GM21381 (cell line): ENCODE data around the gene RIPPLY3.
A peak's percentile ranks its signal among the peaks of the same experiment; 100 is the strongest.
"Not testable (repeated sequence)": the region's sequence is repeated elsewhere in the genome, so short reads cannot be mapped to it uniquely, and the experiment has no call there.

Source experiments
- ATAC-seq: cut with Tn5 transposase; IDR thresholded peaks from one replicate; pipeline ENCODE4 v1.9.1; 2021; ENCODE audit warnings: mild to moderate bottlenecking, moderate library complexity; ENCODE audit not compliant: unreplicated experiment

RIPPLY3 gene

GRCh38 chr21:37008724-37009123 lies 2.2 kb downstream of the RIPPLY3 start:
- no peak for ATAC-seq

- peak; percentile 97 for ATAC-seq
Measured at GRCh38 chr21:37009740-37010341, 3.3 kb downstream of the RIPPLY3 start.

- no peak for ATAC-seq
Measured at GRCh38 chr21:37017951-37018679, 11.6 kb downstream of the RIPPLY3 start.

- ATAC-seq: no peak
Measured at GRCh38 chr21:37026499-37026898, 20.0 kb downstream of the RIPPLY3 start.

GRCh38 chr21:37028570-37028969 lies 22.1 kb downstream of the RIPPLY3 start:
- ATAC-seq: no peak

GRCh38 chr21:37030864-37031263 lies 24.4 kb downstream of the RIPPLY3 start:
- no peak for ATAC-seq

GRCh38 chr21:37032293-37032692 lies 25.8 kb downstream of the RIPPLY3 start:
- no peak for ATAC-seq

- ATAC-seq: no peak
Measured at GRCh38 chr21:37032877-37033471, 26.5 kb downstream of the RIPPLY3 start.

- ATAC-seq: not testable (repeated sequence)
Measured at GRCh38 chr21:37034394-37034793, 27.9 kb downstream of the RIPPLY3 start.

GRCh38 chr21:37036177-37036576 lies 29.7 kb downstream of the RIPPLY3 start:
- ATAC-seq: no peak

- no peak for ATAC-seq
Measured at GRCh38 chr21:37039411-37040075, 33.0 kb downstream of the RIPPLY3 start.

- ATAC-seq: no peak
Measured at GRCh38 chr21:37040212-37040611, 33.7 kb downstream of the RIPPLY3 start.

GRCh38 chr21:37041706-37042271 lies 35.3 kb downstream of the RIPPLY3 start:
- ATAC-seq: no peak

- no peak for ATAC-seq
Measured at GRCh38 chr21:37043818-37044217, 37.3 kb downstream of the RIPPLY3 start.

GRCh38 chr21:37044643-37045042 lies 38.1 kb downstream of the RIPPLY3 start:
- no peak for ATAC-seq

GRCh38 chr21:37045149-37045548 lies 38.6 kb downstream of the RIPPLY3 start:
- ATAC-seq: no peak

GRCh38 chr21:37045556-37045955 lies 39.1 kb downstream of the RIPPLY3 start:
- ATAC-seq: no peak

GRCh38 chr21:37047079-37047478 lies 40.6 kb downstream of the RIPPLY3 start:
- ATAC-seq: no peak

GRCh38 chr21:37049741-37050140 lies 43.2 kb downstream of the RIPPLY3 start:
- not testable (repeated sequence) for ATAC-seq

GRCh38 chr21:37055271-37055855 lies 48.9 kb downstream of the RIPPLY3 start:
- ATAC-seq: no peak

GRCh38 chr21:37057614-37058013 lies 51.1 kb downstream of the RIPPLY3 start:
- ATAC-seq: no peak
